HG03457 (cell line): ENCODE measurements around the gene EVC2.
"Not testable (repeated sequence)": the region's sequence is repeated elsewhere in the genome, so short reads cannot be mapped to it uniquely, and the experiment has no call there.

Source experiments
- ATAC-seq: cut with Tn5 transposase; IDR thresholded peaks from one replicate; pipeline ENCODE4 v1.9.1; 2021; ENCODE audit warnings: moderate number of reproducible peaks; ENCODE audit not compliant: unreplicated experiment

Gene EVC2

GRCh38 chr4:5742968-5743367 lies 34.6 kb upstream of the EVC2 start:
- ATAC-seq = no peak

GRCh38 chr4:5742388-5742787 lies 34.0 kb upstream of the EVC2 start:
- no peak for ATAC-seq

DNA sequence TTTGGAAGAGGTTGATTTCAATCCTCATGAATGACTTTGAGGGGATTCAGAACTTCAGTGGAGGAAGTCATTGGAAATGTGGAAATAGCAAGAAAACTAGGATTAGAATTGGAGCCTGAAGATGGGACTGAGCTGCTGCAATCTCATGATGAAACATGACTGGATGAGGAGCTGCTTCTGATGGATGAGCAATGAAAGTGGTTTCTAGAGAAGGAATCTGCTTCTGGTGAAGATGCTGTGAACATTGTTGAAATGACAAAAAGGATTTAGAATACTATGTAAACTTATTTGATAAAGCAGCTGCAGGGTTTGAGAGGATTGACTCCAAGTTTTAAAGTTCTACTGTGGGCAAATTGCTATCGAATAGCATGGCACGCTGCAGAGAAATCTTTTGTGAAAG lies 29.7 kb upstream of the EVC2 start:
- ATAC-seq = no peak

GRCh38 chr4:5735463-5735862 lies 27.1 kb upstream of the EVC2 start:
- ATAC-seq = no peak

- ATAC-seq = no peak
Measured at GRCh38 chr4:5734853-5735252, 26.5 kb upstream of the EVC2 start.

DNA sequence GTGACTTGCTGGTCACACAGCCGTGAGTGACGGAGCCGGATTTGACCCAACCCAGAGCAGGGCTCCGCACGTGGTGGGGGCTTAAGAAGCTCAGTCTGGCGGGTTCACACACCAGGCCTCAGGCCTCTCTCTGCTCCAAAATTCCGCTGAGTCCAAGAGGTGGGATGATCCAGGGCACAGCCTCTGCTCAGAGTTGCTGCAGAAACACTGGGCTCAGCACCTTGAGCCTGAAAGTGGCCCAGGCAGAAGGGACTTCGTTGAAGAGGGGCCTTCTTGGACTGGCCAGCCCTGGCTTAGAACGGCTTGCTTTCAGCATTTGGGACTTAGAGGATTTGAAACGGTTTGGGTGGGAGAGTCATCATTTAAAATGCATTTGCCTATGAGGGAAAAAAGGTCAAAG lies 23.8 kb upstream of the EVC2 start:
- ATAC-seq = no peak

- ATAC-seq = no peak
Measured at GRCh38 chr4:5730993-5731990, 22.9 kb upstream of the EVC2 start.

GRCh38 chr4:5730436-5730835 lies 22.1 kb upstream of the EVC2 start:
- no peak for ATAC-seq

- ATAC-seq = not testable (repeated sequence)
Measured at GRCh38 chr4:5728412-5728811, 20.1 kb upstream of the EVC2 start.

DNA sequence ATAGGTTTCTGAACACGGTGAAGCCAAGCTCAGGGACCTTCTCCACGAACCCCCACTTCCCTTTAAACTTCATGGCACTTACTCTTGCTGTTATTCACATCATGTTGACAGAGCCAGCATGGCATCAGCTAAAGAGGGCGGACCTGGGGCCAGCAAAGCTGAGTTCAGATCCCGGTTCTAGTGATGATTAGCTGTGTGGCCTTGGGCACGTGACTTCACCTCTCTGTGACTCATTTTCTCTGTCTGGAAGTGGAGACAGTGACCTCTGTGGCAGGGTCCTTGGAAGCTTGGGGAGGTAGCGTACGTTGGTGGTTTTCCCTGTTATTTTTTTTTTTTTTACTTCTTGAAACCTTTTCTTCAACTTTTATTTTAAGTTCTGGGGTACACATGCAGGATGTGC lies 16.0 kb upstream of the EVC2 start:
- ATAC-seq = no peak

- ATAC-seq = no peak
Measured at GRCh38 chr4:5722328-5722727, 14.0 kb upstream of the EVC2 start.

GRCh38 chr4:5721923-5722322 lies 13.6 kb upstream of the EVC2 start:
- ATAC-seq = no peak

- no peak for ATAC-seq
Measured at GRCh38 chr4:5720980-5721379, 12.6 kb upstream of the EVC2 start.

- no peak for ATAC-seq
Measured at GRCh38 chr4:5720157-5720850, 11.9 kb upstream of the EVC2 start.

GRCh38 chr4:5719350-5720055 lies 11.1 kb upstream of the EVC2 start:
- no peak for ATAC-seq

DNA sequence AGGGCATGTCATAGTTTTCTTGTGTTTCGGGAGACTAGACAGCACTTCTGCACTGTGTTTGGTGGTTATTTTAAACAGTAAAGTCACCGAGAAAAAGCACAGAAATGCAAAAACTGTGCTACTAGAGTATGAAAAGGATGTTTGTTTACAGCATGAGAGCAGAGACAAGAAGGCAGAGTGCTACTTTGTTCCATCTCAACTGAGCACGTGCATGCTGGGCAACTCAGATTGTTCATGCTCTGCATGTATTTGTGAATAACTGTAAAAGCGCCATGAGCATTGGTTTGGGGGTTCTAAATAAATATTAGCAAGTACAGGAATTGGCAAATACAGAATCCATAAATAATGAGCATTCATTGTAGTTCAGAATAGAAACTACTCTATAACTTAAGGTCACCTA lies 10.1 kb upstream of the EVC2 start:
- no peak for ATAC-seq

DNA sequence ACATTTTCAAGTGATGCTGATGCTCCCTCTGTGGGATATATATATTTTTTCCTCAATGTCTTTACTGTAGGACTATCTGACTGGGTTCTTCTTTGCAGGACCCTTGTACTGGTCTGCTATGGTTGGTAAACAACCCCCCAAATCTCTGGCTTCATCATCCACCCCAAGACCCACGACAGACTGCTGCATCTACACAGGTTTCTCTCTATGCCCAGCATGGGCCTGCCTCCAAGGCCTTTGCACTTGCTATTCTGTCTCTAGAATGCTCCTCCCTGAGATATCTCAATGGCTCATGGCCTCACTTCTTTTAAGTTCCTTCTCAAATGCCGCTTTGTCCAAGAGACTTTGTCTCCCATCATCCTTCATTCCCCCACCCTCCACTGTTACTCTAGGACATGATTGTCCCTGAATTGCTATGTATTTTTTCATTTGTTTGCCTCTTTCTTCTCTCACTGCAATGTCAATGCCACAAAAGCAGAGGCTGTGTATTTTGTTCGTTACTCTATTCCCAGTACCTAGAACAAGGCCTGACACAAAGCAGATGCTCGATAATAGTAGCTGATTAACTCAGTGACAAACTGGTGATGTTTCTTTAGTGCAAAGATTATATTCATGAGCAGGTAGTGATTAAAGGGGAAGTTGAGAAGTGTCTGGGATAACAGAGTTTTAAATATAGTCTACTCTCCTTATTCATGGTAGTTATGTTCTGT lies 9.2 kb upstream of the EVC2 start:
- no peak for ATAC-seq

GRCh38 chr4:5716391-5716790 lies 8.0 kb upstream of the EVC2 start:
- ATAC-seq = no peak

DNA sequence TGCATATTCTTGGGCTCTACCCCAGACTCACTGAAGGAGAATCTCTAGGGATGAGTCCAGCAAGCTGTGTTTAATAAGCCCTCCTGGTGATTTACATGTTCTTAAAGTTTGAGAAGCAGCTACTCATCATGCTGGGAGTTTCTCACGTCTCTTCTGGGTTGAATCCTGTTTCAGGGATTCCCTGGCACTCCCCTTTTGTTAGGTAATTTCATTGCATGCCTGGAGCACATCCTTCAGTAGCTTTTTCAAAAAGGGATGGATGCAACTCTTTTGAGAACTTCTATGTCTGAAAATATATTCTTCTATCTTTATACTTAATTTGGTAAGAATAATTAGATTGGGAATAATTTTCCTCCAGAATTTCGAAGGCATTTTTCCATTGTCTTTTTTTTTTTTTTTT lies 7.0 kb upstream of the EVC2 start:
- ATAC-seq = no peak

DNA sequence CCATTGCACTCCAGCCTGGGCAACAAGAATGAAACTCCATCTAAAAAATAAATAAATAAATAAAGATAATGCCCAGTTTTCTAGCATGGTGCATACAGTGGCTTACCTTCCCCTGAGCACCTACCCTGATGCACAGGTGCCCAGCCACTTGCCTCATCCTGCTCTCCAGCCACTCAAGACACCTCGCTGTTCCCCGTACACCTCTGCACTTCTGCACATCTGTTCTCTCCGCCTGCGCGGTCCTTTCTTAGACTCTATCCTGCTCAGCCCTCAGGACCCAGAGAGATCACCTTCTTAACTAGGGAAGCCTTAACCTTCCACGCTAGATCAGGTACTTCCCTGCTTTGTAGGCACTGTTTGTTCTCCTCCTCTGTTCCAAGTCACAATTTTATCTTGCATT lies 5.5 kb upstream of the EVC2 start:
- no peak for ATAC-seq

DNA sequence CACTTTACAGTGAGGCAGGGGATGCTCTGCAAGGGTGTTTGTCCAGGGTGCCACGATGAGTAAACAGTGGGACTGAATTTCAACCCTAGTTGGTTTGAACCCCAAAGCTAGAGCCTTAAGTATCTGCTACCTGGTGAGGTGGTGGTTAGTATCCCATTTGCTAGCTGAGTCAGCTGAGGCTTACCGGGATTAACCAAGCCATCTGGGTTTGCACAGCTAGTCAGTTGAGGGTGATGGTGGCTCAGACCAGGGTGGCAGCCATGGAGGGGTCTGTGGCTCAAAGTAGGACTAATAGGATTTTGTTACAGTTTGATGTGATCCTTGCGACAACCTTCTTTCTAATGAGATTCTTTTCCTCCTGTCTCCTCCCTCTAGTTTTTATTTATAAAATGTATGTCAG lies 4.6 kb upstream of the EVC2 start:
- no peak for ATAC-seq
